GM23338 (cell line): ENCODE measurements around the gene ISG15. TPM values are rescaled to one million over a fixed set of nuclear protein-coding genes. Genes with fewer than 3 reads are reported as not detected.

Experiments used
- ATAC-seq: fragments of 200-7000 bp; cut with Tn5 transposase; 3 replicates; pipeline ENCODE4 v1.9.1; 2020
- DNase-seq: peaks from one replicate; pipeline ENCODE4 v3.0.0-alpha.2; 2015; ENCODE audit warnings: low spot score
- H2AFZ ChIP-seq: fragments of 200-600 bp; sonication (generic); 2 replicates; pipeline ENCODE4 v1.8.0; 2016; ENCODE audit warnings: antibody characterized with exemption, mild to moderate bottlenecking, moderate library complexity
- H3F3A ChIP-seq: fragments of 200-600 bp; sonication (generic); replicated peaks from 2 replicates; pipeline ENCODE4 v1.8.0; 2017; ENCODE audit warnings: antibody characterized with exemption, mixed run types, low read depth
- H3K27ac ChIP-seq: fragments of 200-600 bp; sonication (generic); 2 replicates; pipeline ENCODE4 v1.6.1; 2016; ENCODE audit warnings: low read depth
- H3K27me3 ChIP-seq: fragments of 200-600 bp; sonication (generic); 2 replicates; pipeline ENCODE4 v1.8.0; 2016; ENCODE audit warnings: mild to moderate bottlenecking, mixed run types, moderate library complexity; ENCODE audit not compliant: insufficient read depth
- H3K36me3 ChIP-seq: fragments of 200-600 bp; sonication (generic); 2 replicates; pipeline ENCODE4 v1.8.0; 2016; ENCODE audit warnings: mild to moderate bottlenecking; ENCODE audit not compliant: insufficient read depth
- H3K4me1 ChIP-seq: fragments of 200-600 bp; sonication (generic); 2 replicates; pipeline ENCODE4 v1.8.0; 2016; ENCODE audit warnings: mild to moderate bottlenecking, moderate library complexity; ENCODE audit not compliant: insufficient read depth
- H3K4me2 ChIP-seq: fragments of 200-600 bp; sonication (generic); 2 replicates; pipeline ENCODE4 v1.7.1; 2017; ENCODE audit warnings: mixed run types
- H3K4me3 ChIP-seq: fragments of 200-600 bp; sonication (generic); 2 replicates; pipeline ENCODE4 v1.6.1; 2016; ENCODE audit warnings: mixed run types
- H3K79me2 ChIP-seq: fragments of 200-600 bp; sonication (generic); replicated peaks from 2 replicates; pipeline ENCODE4 v1.8.0; 2017; ENCODE audit warnings: mild to moderate bottlenecking; ENCODE audit not compliant: insufficient read depth
- H3K9me2 ChIP-seq: fragments of 200-600 bp; sonication (generic); 2 replicates; pipeline ENCODE4 v1.8.0; 2017; ENCODE audit not compliant: insufficient read depth
- H4K20me1 ChIP-seq: fragments of 200-600 bp; sonication (generic); replicated peaks from 2 replicates; pipeline ENCODE4 v1.8.0; 2017; ENCODE audit warnings: mild to moderate bottlenecking; ENCODE audit not compliant: insufficient read depth
- H3K27ac Mint-ChIP-seq: 2 replicates; pipeline ENCODE4 v1.8.0; 2020; ENCODE audit warnings: inconsistent platforms, mild to moderate bottlenecking, moderate library complexity, mixed read lengths
- H3K27me3 Mint-ChIP-seq: 3 replicates; pipeline ENCODE4 v1.8.0; 2022; ENCODE audit warnings: low read depth, mild to moderate bottlenecking, moderate library complexity, mixed read lengths, inconsistent platforms; ENCODE audit not compliant: insufficient read depth, poor library complexity
- H3K36me3 Mint-ChIP-seq: 3 replicates; pipeline ENCODE4 v1.8.0; 2021; ENCODE audit warnings: low read depth, mild to moderate bottlenecking, inconsistent platforms, moderate library complexity, mixed read lengths
- H3K4me1 Mint-ChIP-seq: 3 replicates; pipeline ENCODE4 v1.8.0; 2020; ENCODE audit warnings: mild to moderate bottlenecking, inconsistent platforms, mixed read lengths
- H3K4me3 Mint-ChIP-seq: 3 replicates; pipeline ENCODE4 v1.8.0; 2021; ENCODE audit warnings: moderate library complexity, mild to moderate bottlenecking, inconsistent platforms, mixed read lengths
- H3K9me3 Mint-ChIP-seq: 3 replicates; pipeline ENCODE4 v1.8.0; 2020; ENCODE audit warnings: moderate library complexity, mild to moderate bottlenecking, inconsistent platforms, mixed read lengths
- CREB1 ChIP-seq: fragments of 250-450 bp; sonication (Bioruptor Pico); IDR thresholded peaks from 2 replicates; pipeline ENCODE4 v1.5.0; 2020; ENCODE audit warnings: low read depth, mild to moderate bottlenecking, moderate library complexity
- CTCF ChIP-seq, 2 experiments: fragments of 200-600 bp in 1 of 2; sonication (generic) in 1 of 2; conservative IDR thresholded peaks; 2 replicates each; pipeline versions ENCODE4 v1.5.1 to v1.6.1; 2016 to 2017; ENCODE audit warnings: antibody characterized with exemption in 2 of 2, low read depth in 2 of 2, mild to moderate bottlenecking in 2 of 2, moderate library complexity in 1 of 2
- ETS1 ChIP-seq: IDR thresholded peaks from 2 replicates; pipeline ENCODE4 v1.6.1; 2016; ENCODE audit warnings: antibody characterized with exemption
- EZH2 ChIP-seq: fragments of 200-600 bp; sonication (generic); IDR thresholded peaks from one replicate; pipeline ENCODE4 v1.8.0; 2017; ENCODE audit warnings: antibody characterized with exemption, mild to moderate bottlenecking, low read depth; ENCODE audit not compliant: unreplicated experiment
- EZH2phosphoT487 ChIP-seq: fragments of 200-600 bp; sonication (generic); IDR thresholded peaks from one replicate; pipeline ENCODE4 v1.8.1; 2018; ENCODE audit warnings: antibody characterized with exemption; ENCODE audit not compliant: unreplicated experiment
- JUNB ChIP-seq: IDR thresholded peaks from one replicate; pipeline ENCODE4 v1.6.1; 2016; ENCODE audit warnings: antibody characterized with exemption; ENCODE audit not compliant: unreplicated experiment
- NANOG ChIP-seq: IDR thresholded peaks from 2 replicates; pipeline ENCODE4 v1.6.1; 2016; ENCODE audit warnings: antibody characterized with exemption, borderline replicate concordance
- POLR2AphosphoS5 ChIP-seq: IDR thresholded peaks from 2 replicates; pipeline ENCODE4 v1.6.1; 2016; ENCODE audit warnings: antibody characterized with exemption, low read depth
- REST ChIP-seq: IDR thresholded peaks from one replicate; pipeline ENCODE4 v1.6.1; 2018; ENCODE audit warnings: antibody characterized with exemption; ENCODE audit not compliant: unreplicated experiment
- STAT1 ChIP-seq: IDR thresholded peaks from one replicate; pipeline ENCODE4 v1.6.1; 2016; ENCODE audit warnings: antibody characterized with exemption; ENCODE audit not compliant: unreplicated experiment
- ZNF114 ChIP-seq: fragments of 250-450 bp; sonication (Bioruptor Pico); IDR thresholded peaks from 2 replicates; pipeline ENCODE4 v1.5.0; 2020; ENCODE audit warnings: mild to moderate bottlenecking, moderate library complexity
- ZNF331 ChIP-seq: fragments of 250-450 bp; sonication (Bioruptor Pico); IDR thresholded peaks from 2 replicates; pipeline ENCODE4 v1.5.0; 2020; ENCODE audit warnings: low read depth, mild to moderate bottlenecking, moderate library complexity
- ZNF462 ChIP-seq: fragments of 250-450 bp; sonication (Bioruptor Pico); IDR thresholded peaks from 2 replicates; pipeline ENCODE4 v1.5.0; 2020; ENCODE audit warnings: mild to moderate bottlenecking, moderate library complexity
- polyA plus RNA-seq: library from polyadenylated mRNA; unstranded; fragments of >200 nt; fragmentation: Nextera tagmentation; extraction: Ambion mirVana; gene quantifications from 2 replicates; pipeline ENCODE4 v1.2.1, GENCODE V29; 2016
- total RNA-seq: library from RNA; depleted of rRNA; stranded (reverse); fragments of >200 nt; shearing (Covaris generic); gene quantifications from 2 replicates; pipeline ENCODE4 v1.2.3, GENCODE V29; 2014

The ISG15 gene
- total and polyA plus RNA-seq, 2 experiments from 2014 or later: 52.9 to 101 TPM

GRCh38 chr1:1043921-1044320, 30.6 kb downstream of the ISG15 start:
- Mint-ChIP-seq H3K27ac (no peak overlapping the region), H3K27me3 (peaks cover 21% of the 10 kb centered on the region), H3K36me3 (peaks cover 18% of the 10 kb centered on the region), H3K4me1 (peaks cover 4% of the 10 kb centered on the region; the same call in 2 of the 3 replicates), H3K4me3 (no peak overlapping the region), H3K9me3 (no peaks in the 10 kb centered on the region)
- Histone ChIP-seq H3K27ac (no peak overlapping the region), H3F3A (no peaks in the 10 kb centered on the region), H3K4me2 (no peak overlapping the region), H3K9me2 (no peaks in the 10 kb centered on the region), H3K4me3 (no peak overlapping the region), H3K79me2 (no peaks in the 10 kb centered on the region), H3K36me3 (no peaks in the 10 kb centered on the region), H3K27me3 (peaks cover 15% of the 10 kb centered on the region), H4K20me1 (peaks cover 5% of the 10 kb centered on the region; the same call in 1 of the 2 replicates), H3K4me1 (peaks cover 7% of the 10 kb centered on the region; the same call in 1 of the 2 replicates), H2AFZ (no peak overlapping the region)
- no peak for ATAC-seq
- no peak for DNase-seq
- TF ChIP-seq NANOG: no peak
- no peak for TF ChIP-seq JUNB
- TF ChIP-seq CTCF (conservative IDR thresholded peaks at IDR 0.05; ENCODE audit: low read depth in 2 of 2): no peak
- no peak for TF ChIP-seq REST
- no peak for TF ChIP-seq EZH2phosphoT487
- no peak for TF ChIP-seq ETS1
- no peak for TF ChIP-seq ZNF331 (CRISPR knock-in tag)
- no peak for TF ChIP-seq ZNF114 (CRISPR knock-in tag)
- TF ChIP-seq STAT1: no peak
- TF ChIP-seq CREB1: no peak
- TF ChIP-seq ZNF462 (CRISPR knock-in tag): no peak
- TF ChIP-seq EZH2: no peak
- no peak for TF ChIP-seq POLR2AphosphoS5
